GM21360 (cell line): ENCODE results near the gene P2RY12.

Experiments used
- ATAC-seq: cut with Tn5 transposase; IDR thresholded peaks from one replicate; pipeline ENCODE4 v1.9.1; 2021; ENCODE audit warnings: mild to moderate bottlenecking, moderate library complexity; ENCODE audit not compliant: unreplicated experiment

The P2RY12 gene

DNA sequence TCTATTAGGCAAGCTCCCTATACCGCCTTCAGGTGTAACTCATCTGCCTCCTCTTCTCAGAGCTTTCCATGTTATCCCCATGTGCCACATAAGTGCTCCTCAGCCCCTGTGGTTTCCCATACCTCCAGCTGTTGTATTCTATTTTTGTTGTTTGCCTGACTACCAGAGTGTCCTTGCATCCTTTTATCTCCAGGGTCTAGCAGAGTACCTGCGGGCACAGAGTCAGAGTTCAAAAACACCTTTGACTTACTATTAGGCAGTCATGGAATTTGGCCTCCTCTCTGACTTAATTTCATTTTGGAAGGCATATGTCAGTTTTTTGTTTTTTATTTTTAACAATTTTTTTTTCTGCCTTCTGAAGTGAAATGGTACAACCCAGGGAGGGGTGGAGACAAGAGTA lies 75.0 kb downstream of the P2RY12 start:
- no peak for ATAC-seq

DNA sequence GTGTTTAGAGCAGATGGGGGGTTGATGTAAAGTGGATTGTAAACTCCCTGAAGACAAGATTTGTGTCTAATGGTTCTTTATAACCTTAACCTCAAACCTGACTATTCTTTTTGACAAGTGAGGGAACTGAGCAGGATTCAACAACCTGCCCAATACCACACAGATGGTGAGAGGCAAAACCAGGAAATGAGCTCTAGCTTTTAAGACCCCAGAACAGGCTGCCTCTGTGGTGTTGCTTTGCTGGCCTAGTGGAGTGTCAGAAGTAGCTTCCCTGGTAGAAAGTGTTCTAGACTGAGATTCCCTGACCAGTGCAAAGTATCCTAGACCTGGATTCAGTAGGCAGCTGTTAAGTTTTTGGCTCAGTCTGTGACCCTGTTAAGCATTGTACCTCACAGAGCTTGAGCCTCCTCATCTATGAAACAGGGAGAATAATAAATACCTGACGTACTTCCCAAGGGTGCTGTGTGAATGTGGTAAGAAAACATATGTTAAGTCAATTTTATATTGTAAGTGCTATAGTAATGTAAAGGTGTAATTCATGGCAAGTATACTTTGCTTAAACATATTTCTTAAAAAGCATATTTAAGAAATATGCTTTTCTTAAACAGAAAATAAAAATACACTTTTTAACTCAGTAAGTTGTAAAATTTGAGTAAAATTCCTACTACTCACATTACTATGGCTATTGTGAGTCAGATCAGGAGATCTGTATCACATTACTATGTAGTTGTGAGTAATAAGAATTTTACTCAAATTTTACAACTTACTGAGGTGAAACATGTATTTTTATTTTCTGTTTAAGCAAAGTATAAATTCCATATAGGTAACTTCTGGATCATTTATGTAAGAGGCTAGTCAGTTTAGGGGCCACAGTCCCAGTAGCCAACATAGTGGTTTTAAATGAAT lies 76.7 kb downstream of the P2RY12 start:
- ATAC-seq = no peak

DNA sequence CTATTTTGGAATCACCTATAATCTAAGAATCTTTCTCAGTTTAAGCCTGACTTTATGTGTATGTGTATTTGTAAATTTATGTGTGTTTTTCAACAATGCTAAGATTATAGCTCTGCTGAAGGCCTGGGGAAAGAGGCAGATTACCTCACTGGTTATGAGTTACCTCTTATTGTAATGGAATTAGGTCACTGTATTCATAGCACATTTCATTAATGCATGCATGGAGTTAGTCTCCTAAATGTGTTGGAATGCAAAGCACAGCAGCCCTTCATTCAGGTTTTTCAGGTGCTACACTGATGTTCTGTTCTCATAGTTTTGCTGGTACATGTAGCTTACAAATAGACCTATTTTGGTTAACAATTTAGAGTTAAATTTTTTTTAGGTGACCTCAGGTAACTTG lies 77.4 kb downstream of the P2RY12 start:
- ATAC-seq = no peak

DNA sequence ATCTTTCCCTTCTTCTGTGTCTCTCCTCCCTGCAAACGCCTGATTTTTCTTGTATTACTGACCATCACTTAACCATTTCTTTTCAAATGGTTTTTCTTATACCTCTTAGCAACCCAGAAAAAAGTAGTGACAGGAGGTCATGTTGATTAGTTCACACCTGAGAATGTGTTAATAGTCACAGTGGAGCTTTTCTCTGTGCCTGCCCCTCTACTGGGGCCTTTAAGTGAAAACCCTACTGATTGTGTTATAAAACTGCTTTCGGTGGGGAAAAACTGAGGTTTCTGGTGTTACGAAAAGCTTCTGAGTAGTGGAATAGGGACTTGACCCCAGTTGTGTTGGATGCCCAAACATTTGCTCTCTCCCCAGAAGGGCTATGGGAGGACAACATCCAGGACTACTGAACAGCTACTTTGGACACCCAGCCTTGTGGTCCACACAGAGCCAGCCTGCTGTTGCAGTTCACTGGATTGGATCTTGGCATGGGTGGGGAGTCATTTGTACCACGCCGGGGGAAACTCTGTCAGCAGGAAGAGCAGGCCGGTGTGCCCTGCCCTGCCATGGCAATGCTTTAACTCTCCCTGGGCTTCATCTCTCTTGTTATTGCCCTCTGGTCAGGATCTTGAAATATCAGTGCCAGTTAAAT lies 78.3 kb downstream of the P2RY12 start:
- no peak for ATAC-seq

DNA sequence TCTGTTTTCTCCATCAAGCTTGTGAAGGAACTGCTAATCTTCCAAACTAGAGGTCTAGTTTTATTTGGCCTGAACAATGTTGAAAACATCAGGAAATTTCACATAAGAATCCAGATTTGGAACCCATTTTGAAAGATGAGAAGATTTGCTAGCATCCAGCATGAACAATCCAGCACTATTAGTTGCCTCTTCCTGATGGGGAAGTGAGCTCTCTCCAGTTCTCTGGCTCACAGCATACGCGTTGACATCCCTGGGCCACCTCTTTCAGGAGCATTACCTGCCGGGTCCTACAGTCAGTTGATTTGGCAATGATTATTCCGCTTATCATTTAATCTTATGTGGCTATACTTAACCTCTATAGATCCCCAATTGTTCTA lies 78.8 kb downstream of the P2RY12 start:
- ATAC-seq = no peak

DNA sequence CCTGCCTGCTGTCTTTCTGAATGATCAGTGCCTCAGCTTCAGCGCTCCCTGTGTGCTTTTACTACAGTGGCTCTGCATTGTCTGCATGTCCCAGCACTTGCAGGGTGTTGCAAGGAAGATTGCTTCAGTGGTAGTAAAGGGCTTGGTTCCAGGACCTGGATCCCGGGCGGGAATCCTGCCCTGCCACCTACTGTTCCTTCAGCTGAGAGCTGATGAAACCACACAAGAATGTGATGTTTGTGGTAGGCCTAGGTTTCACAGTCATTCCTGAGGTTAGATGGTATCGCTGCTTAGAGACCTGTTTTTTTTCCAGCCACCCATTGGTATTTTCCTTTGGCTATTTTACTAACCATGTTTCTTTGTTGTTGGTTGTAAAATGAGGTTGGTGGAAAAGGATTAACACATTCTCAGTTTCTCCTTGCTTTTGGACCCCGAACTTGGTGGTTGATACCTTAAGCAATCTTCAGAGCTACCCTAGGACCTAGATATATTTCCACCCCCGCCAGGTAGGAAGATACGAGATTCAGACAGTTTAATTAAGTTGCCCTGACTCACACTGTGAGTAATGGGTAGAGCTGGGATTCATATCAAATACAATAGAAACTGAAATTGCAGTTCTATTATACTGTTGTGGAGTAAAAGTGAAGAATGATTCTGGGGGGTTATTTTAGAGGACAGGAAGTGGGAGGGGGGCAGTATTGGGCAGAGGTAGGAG lies 79.3 kb downstream of the P2RY12 start:
- ATAC-seq = no peak

DNA sequence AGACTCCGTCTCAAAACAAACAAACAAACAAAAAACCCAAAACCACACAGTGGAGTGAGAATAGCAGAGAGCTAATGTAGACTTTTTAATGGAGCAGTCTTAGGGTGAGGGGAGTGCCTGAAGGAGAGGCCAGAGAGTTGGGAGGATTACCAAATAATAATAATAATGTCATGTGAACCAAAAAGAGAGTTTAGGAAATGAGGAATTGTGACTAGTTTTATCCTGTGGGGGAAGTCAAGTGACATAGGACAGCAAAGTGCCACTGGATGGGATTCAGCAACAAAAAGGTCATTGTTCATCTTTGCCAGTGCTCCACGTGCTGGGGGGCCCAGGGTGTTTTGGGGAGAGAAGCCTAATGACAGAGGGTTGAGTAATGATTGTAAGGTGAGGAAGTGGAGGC lies 80.8 kb downstream of the P2RY12 start:
- ATAC-seq = no peak

DNA sequence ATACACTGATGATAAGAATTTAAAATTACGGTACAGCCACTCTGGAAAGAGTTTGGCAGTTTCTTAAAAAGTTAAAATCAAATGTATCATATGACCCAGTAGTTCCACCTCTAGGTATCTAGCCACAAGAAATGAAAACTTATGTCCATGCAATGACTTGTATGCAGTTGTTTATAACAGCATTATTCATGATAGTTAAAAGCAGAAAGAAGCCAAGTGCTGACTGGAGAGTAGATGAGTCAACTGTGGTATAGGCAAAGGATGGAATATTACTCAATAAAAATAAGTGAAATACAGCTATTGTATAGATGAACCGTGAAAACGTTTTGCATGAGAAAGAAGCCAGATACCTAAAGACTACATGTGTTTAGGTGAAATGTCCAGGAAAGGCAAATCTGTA lies 82.8 kb downstream of the P2RY12 start:
- ATAC-seq = no peak

DNA sequence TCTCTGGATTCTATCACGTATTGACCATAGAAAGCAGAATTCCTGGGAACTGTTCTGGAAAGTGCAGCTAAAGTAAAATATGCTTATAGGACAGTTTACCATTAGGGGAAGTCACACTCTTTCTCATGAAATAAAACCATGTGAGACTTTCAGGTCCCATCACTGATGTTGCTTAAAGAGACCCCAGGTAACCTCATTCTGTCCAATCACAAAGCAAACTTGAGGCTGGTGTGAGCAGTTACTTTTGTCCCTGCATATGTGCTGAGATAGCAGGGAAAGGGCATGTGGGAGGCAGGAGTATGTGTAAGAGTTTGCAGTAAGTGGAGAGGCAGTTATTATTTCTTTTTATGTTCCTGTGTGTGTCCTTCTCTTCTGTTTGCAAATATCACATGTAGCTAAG lies 84.0 kb downstream of the P2RY12 start:
- ATAC-seq = no peak

DNA sequence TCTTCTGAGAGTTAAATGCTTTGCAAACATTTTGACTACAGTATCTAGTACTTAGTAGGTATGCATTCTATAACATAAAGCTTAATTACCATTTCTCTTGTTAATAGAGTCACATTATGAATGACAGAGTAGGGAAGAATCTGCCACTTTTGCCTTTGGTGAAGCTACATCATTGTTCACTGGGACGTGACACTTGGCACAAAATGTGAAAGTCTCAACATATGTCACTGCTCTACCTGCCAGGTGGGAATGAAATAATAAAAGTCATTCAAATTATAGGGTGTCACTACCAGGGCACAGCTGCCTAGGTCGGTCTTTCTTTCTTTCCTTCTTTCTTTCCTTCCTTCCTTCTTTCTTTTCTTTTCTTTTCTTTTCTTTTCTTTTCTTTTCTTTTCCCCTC lies 85.5 kb downstream of the P2RY12 start:
- no peak for ATAC-seq

DNA sequence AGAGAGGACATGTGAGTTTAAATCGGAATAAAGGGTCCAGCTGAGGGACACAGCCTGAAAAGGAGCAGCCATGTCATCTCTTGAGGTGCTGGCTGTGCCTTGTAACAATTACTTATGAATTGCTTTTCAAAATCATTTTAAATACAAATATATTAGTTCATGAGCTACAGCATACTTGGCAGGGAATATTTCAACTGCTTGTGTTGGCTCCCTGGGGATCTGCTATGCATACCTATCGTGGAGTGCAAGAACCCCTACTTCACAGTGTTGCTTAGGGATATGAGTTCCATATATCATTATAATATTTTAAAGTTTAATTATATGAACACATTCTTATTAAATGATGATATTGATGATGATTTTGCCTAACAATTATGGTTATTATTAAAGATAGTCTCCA lies 87.1 kb downstream of the P2RY12 start:
- no peak for ATAC-seq

DNA sequence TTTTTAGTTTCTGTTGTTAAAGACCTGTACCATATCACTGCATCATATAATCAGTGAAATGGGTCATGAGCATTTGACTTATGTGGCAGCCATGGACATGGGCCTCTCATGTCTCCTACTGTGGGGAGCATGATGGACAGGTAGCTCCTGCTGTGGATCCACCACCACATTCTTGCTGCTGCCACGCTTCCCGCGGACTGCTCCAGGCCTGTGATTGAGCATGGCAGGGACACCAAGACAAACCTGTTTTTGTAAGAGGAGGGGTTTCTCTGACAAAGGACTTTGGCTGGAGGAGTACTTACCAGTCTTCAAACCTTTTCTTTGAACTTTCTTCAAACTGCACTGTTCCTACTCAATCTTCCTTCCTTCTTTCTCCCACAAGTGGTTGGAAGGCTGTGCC lies 88.3 kb downstream of the P2RY12 start:
- ATAC-seq = no peak

DNA sequence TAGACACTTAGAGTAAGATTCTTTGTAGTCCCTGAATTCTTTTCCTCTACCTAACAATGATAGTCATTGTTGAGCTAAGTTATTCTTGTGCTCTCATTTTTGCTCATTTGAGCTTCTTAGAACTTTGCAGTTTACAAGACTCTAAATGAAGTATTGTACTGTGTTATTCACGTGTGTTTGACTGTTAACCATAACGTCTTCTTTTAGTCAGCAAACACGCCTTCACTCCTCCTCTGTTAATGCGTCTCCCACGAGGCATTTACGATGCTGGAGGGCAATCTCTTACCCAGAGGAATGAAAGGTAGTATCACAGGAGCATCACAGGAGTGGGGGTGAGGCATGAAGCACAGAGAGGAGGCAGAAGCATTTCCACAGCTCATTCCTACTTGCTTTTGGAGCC lies 91.4 kb downstream of the P2RY12 start:
- no peak for ATAC-seq

DNA sequence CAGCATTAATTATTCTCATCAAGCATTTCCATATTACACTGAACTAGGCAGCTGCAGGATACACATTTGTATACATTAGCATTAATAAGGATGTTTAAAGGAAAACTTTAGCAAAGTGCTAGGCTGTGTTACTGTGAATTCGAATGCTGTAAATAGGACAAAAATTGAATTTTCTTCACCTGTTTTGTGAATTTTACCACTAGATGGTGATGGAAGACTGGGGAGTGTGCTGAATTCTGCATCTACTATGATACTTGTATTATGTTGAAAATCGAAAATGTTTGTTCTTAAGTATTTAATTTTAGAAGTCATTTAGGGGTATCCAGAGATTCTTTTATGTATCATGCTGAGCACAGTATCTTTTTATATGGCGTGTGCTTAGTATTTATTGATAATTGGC lies 93.9 kb downstream of the P2RY12 start:
- ATAC-seq = no peak

DNA sequence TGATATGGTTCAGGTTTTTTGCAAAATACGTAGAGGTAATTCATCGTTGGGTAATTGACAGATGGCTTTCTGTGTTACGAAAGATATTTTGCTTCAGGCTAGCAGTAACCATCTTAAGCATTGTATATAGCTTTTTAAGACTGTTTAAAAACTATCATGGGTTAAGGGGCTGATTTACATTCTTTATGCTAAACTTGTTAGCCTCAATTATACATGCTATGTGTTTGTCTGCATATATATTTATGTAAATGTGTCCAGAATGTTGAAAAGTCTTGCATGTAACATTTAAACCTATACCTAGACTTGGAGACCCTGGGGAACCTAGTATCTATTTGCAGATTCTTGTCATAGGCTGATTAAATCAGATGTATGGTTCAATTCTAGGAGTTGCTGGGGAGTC lies 95.1 kb downstream of the P2RY12 start:
- ATAC-seq = no peak
